OCI-LY7 (cell line): ENCODE measurements around the gene HSBP1L1. TPM values are rescaled to one million over a fixed set of nuclear protein-coding genes. Genes with fewer than 3 reads are reported as not detected.
"Not testable (repeated sequence)": the region's sequence is repeated elsewhere in the genome, so short reads cannot be mapped to it uniquely, and the experiment has no call there.

Source experiments
- BruUV-seq: library from RNA; stranded (reverse); fragments of 400-500 nt; replicated peaks from 2 replicates; lab custom pipeline; 2021; lab: Mats Ljungman, UMichigan
- CTCF ChIA-PET: fragments of 300-600 bp; sonication (Branson Sonifier 250); formaldehyde crosslinking; loops from one replicate; lab custom pipeline; 2022; ENCODE audit warnings: antibody characterized with exemption; ENCODE audit not compliant: unreplicated experiment; lab: Charles Lee
- POLR2A ChIA-PET: fragments of 300-600 bp; sonication (Branson Sonifier 250); formaldehyde crosslinking; loops from one replicate; lab custom pipeline; 2022; ENCODE audit warnings: antibody characterized with exemption; lab: Charles Lee
- DNase-seq: peaks from one replicate; pipeline ENCODE4 v3.0.0-alpha.2; 2015; ENCODE audit warnings: low spot score
- H2AFZ ChIP-seq: fragments of 200-600 bp; sonication (generic), shearing (Covaris generic); 2 replicates; pipeline ENCODE4 v1.6.1; 2014; ENCODE audit warnings: mild to moderate bottlenecking, antibody characterized with exemption, low read length, moderate library complexity
- H3K27ac ChIP-seq: fragments of 200-600 bp; sonication (generic); 2 replicates; pipeline ENCODE4 v1.5.1; 2014; ENCODE audit warnings: mixed run types, low read depth, mild to moderate bottlenecking, moderate library complexity, low read length, inconsistent platforms; ENCODE audit not compliant: poor library complexity, severe bottlenecking
- H3K36me3 ChIP-seq: fragments of 200-600 bp; sonication (generic); 2 replicates; pipeline ENCODE4 v1.6.1; 2014; ENCODE audit warnings: mild to moderate bottlenecking, antibody characterized with exemption, low read length, moderate library complexity, mixed read lengths; ENCODE audit not compliant: insufficient read depth
- H3K4me1 ChIP-seq: fragments of 200-600 bp; sonication (generic); 2 replicates; pipeline ENCODE4 v1.5.1; 2014; ENCODE audit warnings: mild to moderate bottlenecking, low read length; ENCODE audit not compliant: insufficient read depth, poor library complexity, severe bottlenecking
- H3K4me2 ChIP-seq: fragments of 200-600 bp; sonication (generic); 2 replicates; pipeline ENCODE4 v1.6.1; 2014; ENCODE audit warnings: mild to moderate bottlenecking, low read length
- H3K4me3 ChIP-seq: fragments of 200-600 bp; sonication (generic); 2 replicates; pipeline ENCODE4 v1.5.1; 2014; ENCODE audit warnings: mild to moderate bottlenecking, low read depth, low read length; ENCODE audit not compliant: poor library complexity, severe bottlenecking
- H3K79me2 ChIP-seq: fragments of 200-600 bp; sonication (generic); 2 replicates; pipeline ENCODE4 v1.6.1; 2016; ENCODE audit warnings: low read depth, mild to moderate bottlenecking, low read length, moderate library complexity, mixed read lengths; ENCODE audit not compliant: insufficient read depth
- H3K9me2 ChIP-seq: fragments of 200-600 bp; sonication (generic); 2 replicates; pipeline ENCODE4 v1.6.1; 2016; ENCODE audit warnings: mild to moderate bottlenecking, low read length, mixed read lengths; ENCODE audit not compliant: insufficient read depth
- H3K9me3 ChIP-seq: fragments of 200-600 bp; sonication (generic); 2 replicates; pipeline ENCODE4 v1.6.1; 2014; ENCODE audit warnings: mild to moderate bottlenecking, mixed run types, low read length, mixed read lengths
- H4K20me1 ChIP-seq: fragments of 200-600 bp; sonication (generic); 2 replicates; pipeline ENCODE4 v1.6.1; 2014; ENCODE audit warnings: mild to moderate bottlenecking, antibody characterized with exemption, low read length, moderate library complexity, mixed read lengths; ENCODE audit not compliant: insufficient read depth
- CTCF ChIP-seq: fragments of 200-600 bp; sonication (generic); conservative IDR thresholded peaks from 2 replicates; pipeline ENCODE4 v1.5.1; 2014; ENCODE audit warnings: mild to moderate bottlenecking, antibody characterized with exemption, low read length, moderate library complexity, mixed read lengths
- EZH2phosphoT487 ChIP-seq: fragments of 200-600 bp; sonication (generic); IDR thresholded peaks from 2 replicates; pipeline ENCODE4 v1.6.1; 2018; ENCODE audit warnings: low read depth, borderline replicate concordance, mild to moderate bottlenecking, mixed run types, antibody characterized with exemption, low read length, moderate library complexity, mixed read lengths
- intact Hi-C: fragments of 100-400 bp; cut with micrococcal nuclease; formaldehyde crosslinking; loops from one replicate; pipeline ENCODE4 v1.10.0; 2022; ENCODE audit not compliant: unreplicated experiment
- total RNA-seq, 2 experiments: library from RNA; depleted of rRNA in 1 of 2; stranded (reverse); fragments of >200 nt in 1 of 2; shearing (Covaris generic) in 1 of 2; gene quantifications; 2 replicates each; pipeline ENCODE4 v1.2.3, GENCODE V29; 2014 to 2022

The HSBP1L1 gene
- total RNA-seq, 2 experiments from 2014 or later = not detected

DNA sequence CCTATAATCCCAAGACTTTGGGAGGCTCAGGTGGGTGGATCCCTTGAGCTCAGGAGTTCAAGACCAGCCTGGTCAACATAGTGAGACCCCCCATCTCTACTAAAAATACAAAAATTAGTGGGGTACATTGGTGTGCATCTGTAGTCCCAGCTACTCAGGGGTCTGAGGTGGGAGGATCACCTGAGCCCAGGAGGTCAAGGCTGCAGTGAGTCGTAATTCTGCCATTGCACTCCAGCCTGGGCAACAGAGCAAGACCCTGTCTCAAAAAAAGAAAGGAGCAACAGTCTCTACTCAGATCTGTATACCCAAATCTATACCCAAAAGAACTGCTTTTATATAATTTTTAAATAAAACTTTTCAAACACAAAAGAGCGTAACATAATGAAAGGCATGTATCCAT is 5.5 kb upstream of the HSBP1L1 start:
- no peak for TF ChIP-seq EZH2phosphoT487
- TF ChIP-seq CTCF = no peak
- Histone ChIP-seq H3K36me3 (no peaks in the 10 kb centered on the region), H3K4me3 (no peak overlapping the region), H3K27ac (no peak overlapping the region), H3K79me2 (no peaks in the 10 kb centered on the region), H4K20me1 (no peaks in the 10 kb centered on the region), H3K9me2 (no peaks in the 10 kb centered on the region), H2AFZ (no peak overlapping the region), H3K4me2 (no peak overlapping the region), H3K9me3 (no peaks in the 10 kb centered on the region), H3K4me1 (peaks cover 26% of the 10 kb centered on the region)
- intact Hi-C loops = no loop called here
- BruUV-seq = no TSS peak
- ChIA-PET CTCF (no interaction called here), POLR2A (no interaction called here)
- DNase-seq = no peak

GRCh38 chr18:79960161-79960801 is 4.2 kb upstream of the HSBP1L1 start:
- H3K9me3 ChIP-seq, H3K9me2 ChIP-seq, BruUV-seq, H4K20me1 ChIP-seq, intact Hi-C loops, CTCF ChIA-PET, POLR2A ChIA-PET, H3K36me3 ChIP-seq, H2AFZ ChIP-seq, H3K79me2 ChIP-seq: not testable (repeated sequence)
- H3K4me2 ChIP-seq = peak overlapping the region; percentile 58
- peaks cover 29% of the 10 kb centered on the region for H3K4me1 ChIP-seq
- H3K27ac ChIP-seq = peak overlapping the region; percentile 11
- peak overlapping the region; percentile 34 for H3K4me3 ChIP-seq
- peak; percentile 14 for DNase-seq

- Histone ChIP-seq H2AFZ (no peak overlapping the region), H3K4me1 (peaks cover 33% of the 10 kb centered on the region), H3K9me3 (no peaks in the 10 kb centered on the region), H4K20me1 (no peaks in the 10 kb centered on the region), H3K79me2 (no peaks in the 10 kb centered on the region), H3K27ac (no peak overlapping the region), H3K4me3 (no peak overlapping the region), H3K4me2 (peak overlapping the region; percentile 58; the same call in 1 of the 2 replicates), H3K36me3 (no peaks in the 10 kb centered on the region), H3K9me2 (no peaks in the 10 kb centered on the region)
- intact Hi-C loops = no loop called here
- POLR2A ChIA-PET = no interaction called here
- TF ChIP-seq CTCF (no peak), EZH2phosphoT487 (no peak)
- CTCF ChIA-PET = no interaction called here
- BruUV-seq = no TSS peak
- no peak for DNase-seq
These were observed 3.4 kb upstream of the HSBP1L1 start for GRCh38 chr18:79960921-79961526.
